ENCODE data around the gene MUL1.
A peak's percentile ranks its signal among the peaks of the same experiment; 100 is the strongest.
"Not testable (repeated sequence)": the region's sequence is repeated elsewhere in the genome, so short reads cannot be mapped to it uniquely, and the experiment has no call there.

The MUL1 gene

GRCh38 chr1:20507564-20508410 lies at the start of gene MUL1:
TSS of gene MUL1 (minus strand) at chr1:20508151. CDS start at chr1:20508024, 127 bp downstream.
- peak; percentile 93 for DNase-seq

DNA sequence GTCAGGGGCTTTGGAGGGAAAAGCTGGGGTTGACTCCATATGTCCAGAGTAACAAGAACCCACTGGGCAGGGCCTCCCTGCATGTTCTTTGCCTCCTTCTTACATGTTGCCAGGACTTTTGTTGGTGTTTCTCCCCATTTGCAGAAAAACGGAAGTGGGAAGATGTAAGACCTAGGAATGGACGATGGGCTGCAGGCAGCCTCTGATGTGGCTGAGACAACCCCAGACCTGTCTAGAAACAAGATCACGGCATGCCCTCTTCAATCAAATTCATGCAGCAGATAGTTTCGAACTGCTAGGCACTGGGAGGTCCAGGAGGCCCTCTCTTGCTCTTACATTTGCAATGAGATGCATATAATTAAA lies 47.8 kb upstream of the MUL1 start:
- DNase-seq: no peak

GRCh38 chr1:20555025-20555757 lies 47.2 kb upstream of the MUL1 start:
- DNase-seq: no peak

GRCh38 chr1:20552728-20553445 lies 44.9 kb upstream of the MUL1 start:
- DNase-seq: no peak

DNA sequence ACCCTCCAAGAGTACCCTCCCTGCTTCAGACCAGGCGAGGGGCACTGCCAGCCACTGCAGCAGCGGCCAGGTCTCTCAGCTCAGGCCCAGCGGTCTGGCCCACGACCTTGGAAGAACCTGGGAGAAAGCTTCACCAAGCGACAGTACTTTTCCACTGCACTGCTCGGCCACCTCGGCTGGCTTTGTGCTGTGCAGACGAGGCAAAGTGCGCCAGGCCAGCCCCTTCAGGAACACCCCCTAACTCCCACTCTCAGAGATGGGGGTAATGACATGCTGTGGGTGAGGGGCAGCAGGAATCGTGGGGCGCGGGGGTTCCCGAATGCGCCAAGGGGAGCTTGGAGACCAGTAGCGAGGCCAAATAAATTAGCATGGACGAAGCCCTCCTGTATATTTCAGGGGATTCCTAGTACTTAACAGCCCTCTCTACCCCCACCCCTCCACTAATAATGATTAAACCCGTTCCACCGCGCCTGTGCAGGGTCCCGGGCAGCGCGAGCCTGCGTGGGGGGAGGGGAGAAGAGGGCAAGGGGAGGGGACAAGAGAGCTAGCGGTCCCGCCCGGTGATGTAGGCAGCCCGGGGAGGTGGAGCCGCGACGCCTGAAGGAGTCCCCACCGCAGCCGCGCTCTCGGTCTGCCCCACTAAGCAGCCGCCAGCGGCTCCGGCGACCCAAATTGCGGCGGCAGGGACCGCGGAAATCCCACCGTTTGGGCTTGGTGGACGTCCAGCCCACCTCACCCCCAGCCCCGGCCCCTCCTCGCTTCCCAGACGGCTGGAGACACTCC lies 44.2 kb upstream of the MUL1 start, which contains the start of gene FAM43B:
Gene FAM43B, plus strand, starts transcription at position 629 of the 783 bp plus-strand sequence. CDS start 401 bp downstream, outside the sequence.
- DNase-seq: no peak

- DNase-seq: no peak
Measured at GRCh38 chr1:20551161-20551560, 43.2 kb upstream of the MUL1 start.

- DNase-seq: no peak
Measured at GRCh38 chr1:20546637-20547036, 38.7 kb upstream of the MUL1 start.

DNA sequence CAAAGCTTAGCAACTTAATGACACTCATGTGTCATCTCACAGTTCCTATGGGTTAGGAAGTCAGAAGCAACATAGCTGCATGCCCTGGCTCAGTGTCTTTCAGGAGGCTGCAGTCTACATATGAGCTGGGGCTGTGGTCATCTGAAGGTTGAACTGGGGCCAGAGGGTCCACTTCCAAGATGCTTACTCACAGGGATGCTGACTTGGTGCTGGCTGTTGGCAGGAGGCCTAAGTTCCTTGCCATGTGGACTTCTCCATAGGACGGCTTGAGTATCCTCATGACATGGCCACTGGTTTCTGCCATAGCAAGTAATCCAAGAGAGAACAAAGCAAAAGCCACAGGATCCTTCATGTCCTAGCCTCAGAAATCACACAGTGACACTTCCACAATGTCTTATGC lies 32.3 kb upstream of the MUL1 start:
- no peak for DNase-seq

DNA sequence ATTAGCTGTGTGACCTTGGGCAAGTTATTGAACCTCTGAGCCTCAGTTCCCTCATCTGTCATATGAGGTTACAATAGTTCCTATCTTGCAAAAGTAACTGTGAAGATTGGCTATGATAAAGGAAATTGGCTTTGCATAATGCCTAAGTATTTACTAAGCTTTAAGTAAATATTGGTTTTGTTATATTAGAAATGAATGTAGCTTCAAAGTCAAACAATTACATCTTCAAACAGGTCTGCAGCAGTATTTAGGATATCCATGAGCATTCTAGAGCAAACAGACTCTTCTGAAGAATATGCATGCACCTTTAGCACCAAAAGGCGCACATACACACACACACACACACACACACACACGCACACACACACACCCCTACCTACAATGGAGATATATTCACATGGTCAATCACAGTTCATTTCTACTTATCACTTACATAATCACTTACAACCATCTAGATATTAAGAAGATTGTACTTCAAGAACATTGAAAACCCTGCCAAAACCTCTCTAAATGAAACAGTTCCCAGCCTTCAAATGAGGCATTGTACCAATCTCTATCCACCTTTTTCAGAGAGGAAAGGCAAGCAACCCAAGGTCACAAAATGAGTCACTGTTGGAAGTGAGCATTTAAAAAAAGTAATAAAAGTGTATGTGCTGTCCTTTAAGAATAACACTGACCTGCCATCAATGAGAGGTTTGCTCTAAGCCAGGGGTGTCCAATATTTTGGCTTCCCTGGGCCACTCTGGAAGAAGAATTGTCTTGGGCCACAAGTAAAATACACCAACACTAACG lies 31.0 kb upstream of the MUL1 start:
- no peak for DNase-seq

DNA sequence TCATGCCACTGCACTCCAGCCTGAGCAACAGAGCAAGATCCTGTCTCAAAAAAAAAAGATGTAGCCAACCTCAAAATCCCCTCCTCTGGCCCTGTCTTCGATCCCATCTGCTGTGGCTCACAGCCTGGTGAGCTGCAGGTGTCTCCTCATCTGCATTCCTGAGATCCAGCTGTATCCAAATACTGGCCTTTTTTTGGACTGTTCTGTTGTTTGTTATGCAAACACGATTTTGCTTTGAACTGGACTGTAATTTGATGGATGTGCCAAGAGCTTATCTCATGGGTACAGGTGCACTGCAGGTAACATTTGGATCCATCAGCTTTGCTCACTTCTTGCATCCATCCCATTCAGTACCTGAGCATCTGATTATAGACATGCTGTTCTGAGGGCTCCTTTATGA lies 30.3 kb upstream of the MUL1 start:
- DNase-seq: peak; percentile 12

GRCh38 chr1:20534659-20535417 lies 26.9 kb upstream of the MUL1 start:
- no peak for DNase-seq

DNA sequence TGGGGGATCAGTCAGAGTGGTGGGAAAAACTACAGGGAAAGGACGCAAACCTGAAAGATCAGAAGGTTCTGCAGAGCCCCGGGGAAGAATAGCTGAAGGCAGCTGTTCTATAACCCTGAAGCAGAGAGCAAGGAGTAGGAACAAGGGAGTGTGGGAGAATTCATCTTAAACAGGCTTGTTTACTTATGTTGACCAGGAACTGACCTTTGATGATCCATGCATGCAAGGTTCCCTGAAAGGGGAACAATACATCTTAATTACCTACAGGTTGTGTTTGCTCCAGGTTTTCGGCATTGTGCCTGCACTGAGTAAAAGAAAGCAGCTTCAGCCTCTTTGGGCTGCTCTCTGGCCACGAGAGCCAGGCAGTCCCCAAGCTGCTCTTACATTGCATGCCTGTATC lies 25.7 kb upstream of the MUL1 start:
- DNase-seq: no peak

DNA sequence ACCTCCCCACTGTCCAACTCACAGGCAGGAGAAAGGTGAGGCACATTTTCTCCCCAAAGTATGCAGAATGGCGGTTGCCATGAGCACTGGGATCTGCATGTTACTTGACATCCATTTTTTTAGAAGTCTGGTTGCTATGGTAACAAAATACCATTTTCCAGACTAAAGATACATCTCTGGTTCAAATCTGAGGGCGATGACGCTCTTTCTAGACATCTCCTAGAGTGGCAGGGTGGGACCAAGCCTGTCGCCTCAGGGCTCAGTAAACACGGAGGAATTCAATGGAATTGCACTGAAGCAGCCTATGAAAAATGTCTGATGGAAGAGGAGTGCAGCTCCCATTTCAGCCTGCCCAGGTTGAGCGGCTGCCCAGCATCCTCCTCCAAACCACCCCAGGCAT lies 22.9 kb upstream of the MUL1 start:
- peak; percentile 32 for DNase-seq

- DNase-seq: peak; percentile 17
Measured at GRCh38 chr1:20530306-20530705, 22.4 kb upstream of the MUL1 start.

DNA sequence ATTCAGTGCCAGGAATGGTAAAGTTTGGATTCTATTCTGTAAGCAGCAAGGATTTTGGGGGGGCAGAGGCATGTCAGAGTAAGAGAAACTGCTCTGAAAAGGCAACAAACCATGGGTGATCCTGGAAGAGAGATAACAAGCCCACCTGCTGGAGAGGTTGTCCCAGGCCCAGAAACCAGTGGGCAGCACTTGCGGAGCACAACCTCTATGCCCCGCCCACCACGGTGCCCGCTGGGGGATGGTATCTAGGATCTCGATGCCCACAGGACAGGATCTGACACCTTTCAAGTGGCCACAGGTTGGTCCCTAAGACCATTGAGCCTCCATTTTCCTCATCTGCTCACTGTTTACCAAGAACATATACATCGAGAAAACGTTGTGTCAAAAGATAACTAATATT lies 20.3 kb upstream of the MUL1 start:
- no peak for DNase-seq

DNA sequence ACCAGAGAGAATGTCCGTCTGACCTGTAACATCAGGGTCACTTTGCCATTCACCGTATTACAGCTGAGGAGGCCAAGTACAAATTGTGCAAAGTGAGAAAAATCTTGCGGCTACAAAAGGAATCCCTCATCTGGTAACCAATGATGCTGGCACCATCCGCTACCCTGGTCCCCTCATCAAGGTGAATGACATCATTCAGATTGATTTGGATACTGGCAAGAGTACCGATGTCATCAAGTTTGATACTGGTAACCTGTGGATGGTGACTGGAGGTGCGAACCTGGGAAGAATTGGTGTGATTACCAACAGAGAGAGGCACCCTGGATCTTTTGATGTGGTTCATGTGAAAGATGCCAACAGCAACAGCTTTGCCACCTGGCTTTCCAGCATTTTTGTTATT lies 18.3 kb upstream of the MUL1 start:
- DNase-seq: no peak

- peak; percentile 83 for DNase-seq
Measured at GRCh38 chr1:20521960-20522861, 14.3 kb upstream of the MUL1 start.

DNA sequence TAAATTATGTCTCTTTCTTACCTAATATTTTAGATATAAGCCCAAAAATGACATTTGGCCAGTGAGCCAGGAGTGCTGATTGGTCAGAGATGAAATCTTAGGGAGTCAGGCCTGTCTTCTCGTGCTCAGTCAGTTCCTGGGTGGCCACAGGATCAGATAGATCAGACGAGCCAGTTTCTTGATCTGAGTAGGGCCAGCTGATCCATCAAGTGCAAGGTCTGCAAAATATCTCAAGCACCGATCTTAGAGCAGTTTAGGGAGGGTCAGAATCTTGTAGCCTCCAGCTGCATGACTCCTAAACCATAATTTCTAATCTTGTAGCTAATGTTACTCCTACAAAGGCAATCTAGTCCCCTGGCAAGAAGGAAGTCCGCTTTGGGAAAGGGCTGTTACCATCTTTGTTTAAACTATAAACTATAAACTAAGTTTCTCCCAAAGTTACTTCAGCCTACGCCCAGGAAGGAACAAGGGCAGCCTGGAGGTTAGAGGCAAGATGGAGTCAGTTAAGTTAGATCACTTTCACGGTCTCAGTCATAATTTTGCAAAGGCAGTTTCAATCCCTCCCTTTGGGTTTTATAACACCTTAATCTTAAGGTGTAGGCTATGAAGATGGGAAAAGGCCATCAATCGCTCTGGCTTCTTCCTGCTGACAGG lies 11.8 kb upstream of the MUL1 start:
- DNase-seq: not testable (repeated sequence)

Data from NCI-H345 (cell line).